Pancreas (tissue), 10 donors: Measurements from ENCODE around the gene OR14J1. TPM values are rescaled to one million over a fixed set of nuclear protein-coding genes. Genes with fewer than 3 reads are reported as not detected.
"Not testable (repeated sequence)": the region's sequence is repeated elsewhere in the genome, so short reads cannot be mapped to it uniquely, and the experiment has no call there.

ENCODE experiments used
- ATAC-seq, 4 donors: fragments of 200-7000 bp; cut with Tn5 transposase; one replicate each; pipeline versions ENCODE4 v1.8.0 to v1.9.1; 2020; ENCODE audit warnings: mild to moderate bottlenecking in 4 of 4, moderate library complexity in 4 of 4
- DNase-seq, 6 donors: peaks; one replicate each; pipeline ENCODE4 v3.0.0-alpha.2; 2020
- FAIRE-seq: peaks from 2 replicates; lab custom pipeline; 2012; peaks lifted over from hg19 to GRCh38; lab: Jason Lieb, UNC
- H3K27ac ChIP-seq, 4 donors: fragments of 200-600 bp; sonication (generic); 1 replicate in 3 of 4; 2 replicates in 1 of 4; pipeline versions ENCODE4 v1.5.0 to v1.8.0; 2020
- H3K27me3 ChIP-seq, 4 donors: fragments of 200-600 bp; one replicate each; pipeline ENCODE4 v1.8.0; 2021
- H3K36me3 ChIP-seq, 3 donors: fragments of 200-600 bp; sonication (generic) in 1 of 3; one replicate each; pipeline versions ENCODE4 v1.5.0 to v1.8.0; 2020 to 2021
- H3K4me1 ChIP-seq, 3 donors: fragments of 200-600 bp; one replicate each; pipeline ENCODE4 v1.8.0; 2021
- H3K4me3 ChIP-seq, 4 donors: fragments of 200-600 bp; sonication (generic) in 2 of 4; one replicate each; pipeline versions ENCODE4 v1.5.0 to v1.8.0; 2020 to 2021
- H3K9me3 ChIP-seq, 4 donors: fragments of 200-600 bp; one replicate each; pipeline ENCODE4 v1.8.0; 2021
- WGBS, 2 donors: extraction: QIAGEN DNeasy Blood & Tissue Kit; methylation state at CpG; one replicate each; pipeline ENCODE4 v1.1.7; 2013; 5-methylcytosine and 5-hydroxymethylcytosine counted together
- intact Hi-C, 3 donors: fragments of 100-400 bp; cut with DNase I; formaldehyde crosslinking; loops; one replicate each; pipeline versions ENCODE4 v1.11.1 to v1.14.2; 2022
- polyA plus RNA-seq, 2 donors: library from polyadenylated mRNA; stranded (reverse); fragments of 200-250 nt; gene quantifications; one replicate each; pipeline ENCODE4 v1.2.3, GENCODE V29; 2013
- total RNA-seq, 6 donors: library from RNA; stranded (reverse); fragmentation: NEBNext Ultra II Directional in 4 of 6; extraction: Animal tissue kit (Norgen Biotek cat#: 25700) in 4 of 6; gene quantifications; one replicate each; pipeline versions ENCODE4 v1.2.1 to v1.2.4, GENCODE V29; 2021 to 2023
- TF ChIP-seq, protein P1 (sequence below), 4 donors: fragments of 200-600 bp; sonication (generic) in 3 of 4; IDR thresholded peaks; one replicate each; pipeline versions ENCODE4 v1.5.0 to v1.8.0; 2021; ENCODE audit warnings: antibody characterized with exemption in 4 of 4
- donor health status: healthy with polysubstance abuse.
- donor health status: DM: no; HTN: no; CAD: no; lungs with moderate emphysema.
- donor health status: DM: no; HTN: no; CAD: no.
- donor health status: control.
- donor health status: control.
- donor health status: Bipolar disorder and iron deficiency.
- donor health status: DM: yes; HTN: yes; CAD: no.
- donor health status: DM: no; HTN: no; CAD: no.
- donor health status: DM: no; HTN: no; CAD: no.
- donor health status: DM: yes; HTN: yes; CAD: no.

Gene OR14J1
- total and polyA plus RNA-seq, 8 donors: not detected

DNA sequence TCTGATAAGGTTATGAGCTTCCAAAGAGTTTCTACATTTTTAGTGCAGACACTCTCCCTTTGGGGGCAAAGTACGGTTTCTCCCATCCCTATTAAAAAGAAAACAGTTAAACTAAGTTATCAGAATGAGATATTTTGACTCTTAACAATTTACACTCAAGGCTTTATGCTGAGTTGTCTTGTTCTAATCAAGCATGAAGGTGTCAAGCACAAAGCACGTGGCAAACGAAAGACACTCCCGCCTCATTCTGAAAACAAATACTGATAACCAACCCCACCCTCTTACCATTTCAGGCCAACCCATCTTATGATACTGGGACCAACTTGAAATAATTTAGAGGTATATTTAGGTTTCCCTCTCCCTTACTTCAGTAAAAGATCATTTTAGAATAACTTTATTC is 24.3 kb downstream of the OR14J1 start:
- no peaks in the 10 kb centered on the region for H3K9me3 ChIP-seq
- intact Hi-C loops: no loop called here
- peaks cover 0 to 11% (median 4%) of the 10 kb centered on the region in 4 donors for H3K27me3 ChIP-seq
- no peaks in the 10 kb centered on the region for H3K36me3 ChIP-seq
- H3K4me1 ChIP-seq: no peaks in the 10 kb centered on the region
- FAIRE-seq: no peak
- DNase-seq: no peak
- H3K27ac ChIP-seq: no peak overlapping the region
- WGBS, 2 donors: 35 to 41% methylated on average over 4 of the region's 4 CpGs
- TF ChIP-seq, protein P1, sequence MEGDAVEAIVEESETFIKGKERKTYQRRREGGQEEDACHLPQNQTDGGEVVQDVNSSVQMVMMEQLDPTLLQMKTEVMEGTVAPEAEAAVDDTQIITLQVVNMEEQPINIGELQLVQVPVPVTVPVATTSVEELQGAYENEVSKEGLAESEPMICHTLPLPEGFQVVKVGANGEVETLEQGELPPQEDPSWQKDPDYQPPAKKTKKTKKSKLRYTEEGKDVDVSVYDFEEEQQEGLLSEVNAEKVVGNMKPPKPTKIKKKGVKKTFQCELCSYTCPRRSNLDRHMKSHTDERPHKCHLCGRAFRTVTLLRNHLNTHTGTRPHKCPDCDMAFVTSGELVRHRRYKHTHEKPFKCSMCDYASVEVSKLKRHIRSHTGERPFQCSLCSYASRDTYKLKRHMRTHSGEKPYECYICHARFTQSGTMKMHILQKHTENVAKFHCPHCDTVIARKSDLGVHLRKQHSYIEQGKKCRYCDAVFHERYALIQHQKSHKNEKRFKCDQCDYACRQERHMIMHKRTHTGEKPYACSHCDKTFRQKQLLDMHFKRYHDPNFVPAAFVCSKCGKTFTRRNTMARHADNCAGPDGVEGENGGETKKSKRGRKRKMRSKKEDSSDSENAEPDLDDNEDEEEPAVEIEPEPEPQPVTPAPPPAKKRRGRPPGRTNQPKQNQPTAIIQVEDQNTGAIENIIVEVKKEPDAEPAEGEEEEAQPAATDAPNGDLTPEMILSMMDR (IDR thresholded peaks at IDR 0.05): no peak
- no peak for ATAC-seq
- H3K4me3 ChIP-seq: no peak overlapping the region

DNA sequence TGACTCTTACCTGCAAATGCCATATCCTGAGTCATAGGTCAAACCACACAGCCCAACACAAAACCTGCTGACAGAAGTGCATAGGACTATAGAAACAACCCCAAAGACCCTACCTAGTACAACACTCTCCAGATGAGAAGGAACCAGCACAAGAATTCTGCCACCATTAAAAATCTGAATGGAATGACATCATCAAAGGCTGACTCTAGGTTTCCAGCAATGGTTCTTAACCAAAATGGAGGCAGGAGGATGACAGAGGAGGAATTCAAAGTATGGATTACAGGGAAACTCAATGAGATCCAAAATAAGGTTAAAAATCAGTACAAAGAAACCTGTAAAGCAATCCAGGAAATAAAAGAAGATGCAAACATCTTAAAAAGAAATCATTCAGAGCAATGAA is 31.2 kb downstream of the OR14J1 start:
- no peaks in the 10 kb centered on the region for H3K4me1 ChIP-seq
- DNase-seq (no peak), ATAC-seq (no peak), FAIRE-seq (no peak)
- intact Hi-C loops: no loop called here
- H3K4me3 ChIP-seq: no peak overlapping the region
- TF ChIP-seq, protein P1 (IDR thresholded peaks at IDR 0.05): no peak
- no peaks in the 10 kb centered on the region for H3K27me3 ChIP-seq
- H3K9me3 ChIP-seq: no peaks in the 10 kb centered on the region
- no peak overlapping the region for H3K27ac ChIP-seq
- H3K36me3 ChIP-seq: no peaks in the 10 kb centered on the region

DNA sequence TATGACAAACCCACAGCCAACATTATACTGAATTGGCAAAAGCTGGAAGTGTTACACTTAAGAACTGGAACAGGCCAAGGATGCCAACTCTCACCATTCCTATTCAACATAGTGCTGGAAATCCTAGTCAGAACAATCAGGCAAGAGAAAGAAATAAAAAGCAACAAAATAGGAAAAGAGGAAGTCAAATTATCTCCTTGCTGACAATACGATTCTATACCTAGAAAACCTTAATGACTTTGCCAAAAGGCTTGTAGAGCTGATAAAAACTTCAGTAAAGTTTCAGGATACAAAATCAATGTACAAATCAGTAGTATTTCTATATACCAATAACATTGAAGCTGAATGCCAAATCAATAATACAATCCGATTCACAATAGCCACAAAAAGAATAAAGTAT is 34.8 kb downstream of the OR14J1 start:
- no peak for DNase-seq
- TF ChIP-seq, protein P1 (IDR thresholded peaks at IDR 0.05): no peak
- FAIRE-seq: no peak
- intact Hi-C loops: no loop called here
- Histone ChIP-seq H3K27me3 (no peaks in the 10 kb centered on the region), H3K4me3 (no peak overlapping the region), H3K4me1 (no peaks in the 10 kb centered on the region), H3K9me3 (no peaks in the 10 kb centered on the region), H3K27ac (no peak overlapping the region), H3K36me3 (no peaks in the 10 kb centered on the region)
- WGBS, 2 donors: 39 to 62% methylated on average over 2 of the region's 2 CpGs
- no peak for ATAC-seq

DNA sequence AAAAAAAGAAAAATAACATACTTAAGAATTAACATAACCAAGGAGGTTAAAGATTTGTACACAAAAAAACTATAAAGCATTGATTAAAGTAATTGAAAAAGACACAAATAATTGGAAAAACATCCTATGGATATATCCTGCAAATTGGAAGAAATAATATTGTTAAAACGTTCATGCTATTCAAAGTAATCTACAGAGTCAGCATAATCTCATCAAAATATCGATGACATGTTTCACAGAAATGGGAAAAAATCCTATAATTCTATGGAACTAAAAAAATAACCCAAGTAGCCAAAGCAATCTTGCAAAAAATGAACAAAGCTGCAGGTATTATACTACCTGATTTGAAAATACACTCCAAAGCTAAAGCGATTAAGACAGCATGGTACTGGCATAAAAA is 43.9 kb downstream of the OR14J1 start:
- Histone ChIP-seq H3K36me3 (no peaks in the 10 kb centered on the region), H3K4me3 (no peak overlapping the region), H3K9me3 (no peaks in the 10 kb centered on the region), H3K27me3 (no peaks in the 10 kb centered on the region), H3K4me1 (no peaks in the 10 kb centered on the region), H3K27ac (no peak overlapping the region)
- no peak for DNase-seq
- no peak for ATAC-seq
- FAIRE-seq: no peak
- intact Hi-C loops: no loop called here
- WGBS, 2 donors: 52 to 55% methylated on average over 3 of the region's 3 CpGs
- TF ChIP-seq, protein P1 (IDR thresholded peaks at IDR 0.05): no peak

DNA sequence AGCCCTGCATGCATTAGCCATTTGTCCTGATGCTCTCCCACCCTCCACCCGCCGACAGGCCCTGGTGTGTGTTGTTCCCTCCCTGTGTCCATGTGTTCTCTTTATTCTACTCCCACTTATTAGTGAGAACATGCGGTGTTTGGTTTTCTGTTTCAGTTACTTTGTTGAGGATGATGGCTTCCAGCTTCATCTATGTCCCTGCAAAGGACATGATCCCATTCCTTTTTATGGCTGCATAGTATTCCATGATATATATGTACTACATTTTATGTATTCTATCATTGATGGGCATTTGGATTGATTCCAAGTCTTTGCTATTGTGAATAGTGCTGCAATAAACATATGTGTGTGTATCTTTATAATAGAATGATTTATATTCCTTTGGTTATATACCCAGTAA is 47.8 kb downstream of the OR14J1 start:
- H3K36me3 ChIP-seq, H3K27me3 ChIP-seq, H3K4me1 ChIP-seq, H3K27ac ChIP-seq, H3K9me3 ChIP-seq, ATAC-seq, FAIRE-seq, intact Hi-C loops, DNase-seq, H3K4me3 ChIP-seq: not testable (repeated sequence)
- 77 to 92% methylated on average over 3 of the region's 3 CpGs for WGBS, 2 donors

DNA sequence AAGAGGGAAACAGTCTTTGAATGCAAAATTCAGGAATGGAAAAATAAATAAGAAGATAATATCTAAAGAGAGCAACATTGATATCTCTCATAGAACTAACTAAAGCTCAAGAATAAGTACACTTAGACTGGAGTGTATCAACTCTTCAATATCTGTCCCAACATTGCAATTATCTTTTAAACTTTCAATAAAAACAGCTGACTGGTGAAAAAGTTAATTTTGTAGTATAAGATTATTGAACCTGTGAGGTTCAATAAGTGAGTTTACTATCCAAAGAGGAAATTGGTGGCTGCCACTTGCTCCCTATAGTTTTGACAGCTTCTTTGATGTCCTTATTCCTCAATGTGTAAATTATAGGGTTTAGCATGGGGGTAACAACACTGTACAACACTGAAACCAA is 53.5 kb downstream of the OR14J1 start:
- H3K4me1 ChIP-seq: no peaks in the 10 kb centered on the region
- intact Hi-C loops: no loop called here
- H3K4me3 ChIP-seq: no peak overlapping the region
- no peaks in the 10 kb centered on the region for H3K36me3 ChIP-seq
- no peaks in the 10 kb centered on the region for H3K9me3 ChIP-seq
- H3K27me3 ChIP-seq: no peaks in the 10 kb centered on the region
- no peak for FAIRE-seq
- DNase-seq: no peak
- H3K27ac ChIP-seq: no peak overlapping the region
- TF ChIP-seq, protein P1 (IDR thresholded peaks at IDR 0.05): no peak
- ATAC-seq: no peak
